Measurements from ENCODE around the gene AMZ2. TPM values are rescaled to one million over a fixed set of nuclear protein-coding genes. Genes with fewer than 3 reads are reported as not detected.
A peak's percentile ranks its signal among the peaks of the same experiment; 100 is the strongest.
"Not testable (repeated sequence)": the region's sequence is repeated elsewhere in the genome, so short reads cannot be mapped to it uniquely, and the experiment has no call there.

AMZ2 gene
- total RNA-seq, 4 donors from 2014 or later: 26.9 to 60.9 (median 35.1) TPM

DNA sequence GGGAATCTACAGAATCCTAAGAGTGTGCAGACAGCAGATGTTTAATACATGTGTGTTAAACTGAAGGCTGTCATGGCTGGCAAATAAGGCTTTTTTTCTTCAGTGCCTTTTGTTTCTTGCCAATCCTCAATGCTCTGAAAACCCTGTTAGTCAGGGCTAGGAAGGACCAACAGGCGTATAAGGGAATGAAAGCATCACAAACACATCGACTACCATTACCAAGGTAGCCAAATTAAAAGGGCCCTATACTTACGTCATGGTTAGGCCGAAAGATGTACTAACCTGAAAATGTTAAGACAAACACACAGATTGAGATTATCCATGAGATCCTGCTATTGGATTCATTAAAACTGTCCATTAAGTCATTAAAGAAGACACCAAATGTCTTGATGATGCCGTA, 30.0 kb downstream of the AMZ2 start:
- Histone ChIP-seq H3K9me3 (no peaks in the 10 kb centered on the region), H3K4me3 (no peak overlapping the region), H3K27me3 (no peaks in the 10 kb centered on the region), H3K36me3 (no peaks in the 10 kb centered on the region), H3K27ac (no peak overlapping the region), H3K4me1 (no peaks in the 10 kb centered on the region)
- no peak for TF ChIP-seq POLR2A (IDR thresholded peaks at IDR 0.05)
- TF ChIP-seq, protein P1, sequence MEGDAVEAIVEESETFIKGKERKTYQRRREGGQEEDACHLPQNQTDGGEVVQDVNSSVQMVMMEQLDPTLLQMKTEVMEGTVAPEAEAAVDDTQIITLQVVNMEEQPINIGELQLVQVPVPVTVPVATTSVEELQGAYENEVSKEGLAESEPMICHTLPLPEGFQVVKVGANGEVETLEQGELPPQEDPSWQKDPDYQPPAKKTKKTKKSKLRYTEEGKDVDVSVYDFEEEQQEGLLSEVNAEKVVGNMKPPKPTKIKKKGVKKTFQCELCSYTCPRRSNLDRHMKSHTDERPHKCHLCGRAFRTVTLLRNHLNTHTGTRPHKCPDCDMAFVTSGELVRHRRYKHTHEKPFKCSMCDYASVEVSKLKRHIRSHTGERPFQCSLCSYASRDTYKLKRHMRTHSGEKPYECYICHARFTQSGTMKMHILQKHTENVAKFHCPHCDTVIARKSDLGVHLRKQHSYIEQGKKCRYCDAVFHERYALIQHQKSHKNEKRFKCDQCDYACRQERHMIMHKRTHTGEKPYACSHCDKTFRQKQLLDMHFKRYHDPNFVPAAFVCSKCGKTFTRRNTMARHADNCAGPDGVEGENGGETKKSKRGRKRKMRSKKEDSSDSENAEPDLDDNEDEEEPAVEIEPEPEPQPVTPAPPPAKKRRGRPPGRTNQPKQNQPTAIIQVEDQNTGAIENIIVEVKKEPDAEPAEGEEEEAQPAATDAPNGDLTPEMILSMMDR (IDR thresholded peaks at IDR 0.05): no peak
- intact Hi-C loops (cut with DNase I; ENCODE audit: low total_unique reads): loop anchor here (10.0 kb wide), 1 partner anchor 147 kb away; no protein-coding TSS in a partner anchor
- DNase-seq: no peak

- H3K27me3 ChIP-seq; H3K4me3 ChIP-seq; H3K4me1 ChIP-seq; DNase-seq; H3K27ac ChIP-seq; H3K9me3 ChIP-seq; intact Hi-C loops (cut with DNase I; ENCODE audit: low total_unique reads); H3K36me3 ChIP-seq: not testable (repeated sequence)
Measured at GRCh38 chr17:68281965-68282364, 34.1 kb downstream of the AMZ2 start.

GRCh38 chr17:68288375-68288774, 40.5 kb downstream of the AMZ2 start:
- TF ChIP-seq POLR2A (IDR thresholded peaks at IDR 0.05): no peak
- TF ChIP-seq, protein P1 (IDR thresholded peaks at IDR 0.05): no peak
- Histone ChIP-seq H3K4me1 (peaks cover 0 to 16% of the 10 kb centered on the region in 2 donors), H3K4me3 (no peak overlapping the region), H3K27me3 (no peaks in the 10 kb centered on the region), H3K36me3 (no peaks in the 10 kb centered on the region), H3K27ac (no peak overlapping the region), H3K9me3 (no peaks in the 10 kb centered on the region)
- intact Hi-C loops (cut with DNase I; ENCODE audit: low total_unique reads): no loop called here
- no peak for DNase-seq

DNA sequence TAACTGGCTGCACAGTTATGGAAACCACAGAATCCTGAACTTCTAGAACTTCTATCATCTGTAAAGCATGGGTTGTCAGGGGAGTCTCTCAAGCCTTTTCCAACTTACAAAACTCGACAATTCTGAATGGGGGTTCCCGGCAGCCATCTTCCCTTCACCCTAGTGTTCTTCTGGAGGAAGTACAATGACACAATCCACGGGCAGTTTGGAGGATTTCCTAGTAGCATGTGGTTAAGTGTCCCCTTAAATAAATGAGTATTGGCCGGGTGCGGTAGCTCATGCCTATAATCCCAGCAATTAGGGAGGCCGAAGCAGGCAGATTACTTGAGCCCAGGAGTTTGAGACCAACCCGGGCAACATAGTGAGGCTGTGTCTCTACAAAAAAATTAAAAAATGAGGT, 41.0 kb downstream of the AMZ2 start:
- Histone ChIP-seq H3K27ac (no peak overlapping the region), H3K4me1 (peaks cover 0 to 16% of the 10 kb centered on the region in 2 donors), H3K4me3 (no peak overlapping the region), H3K27me3 (no peaks in the 10 kb centered on the region), H3K9me3 (no peaks in the 10 kb centered on the region), H3K36me3 (no peaks in the 10 kb centered on the region)
- intact Hi-C loops (cut with DNase I; ENCODE audit: low total_unique reads): no loop called here
- TF ChIP-seq, protein P1 (IDR thresholded peaks at IDR 0.05): no peak
- no peak for TF ChIP-seq POLR2A (IDR thresholded peaks at IDR 0.05)
- DNase-seq: no peak

DNA sequence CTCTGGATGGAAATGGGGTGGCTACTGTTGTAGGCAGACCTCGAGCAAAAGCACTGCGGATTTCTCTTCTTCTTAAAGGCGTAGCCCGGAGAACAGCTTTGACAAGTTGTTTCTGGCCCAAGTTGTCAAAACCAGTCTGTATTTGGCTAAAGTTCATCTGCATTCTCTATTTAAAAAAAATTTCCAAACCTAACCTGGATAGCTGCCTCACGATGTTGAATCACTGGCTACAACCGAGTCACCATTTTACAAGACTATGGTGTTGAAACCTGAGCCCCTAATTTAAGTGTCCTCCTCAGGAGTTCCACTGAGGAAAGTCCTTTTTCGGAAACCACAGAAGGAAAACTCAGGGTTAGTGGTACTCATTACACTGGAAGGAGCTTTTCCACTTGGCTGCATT, 41.6 kb downstream of the AMZ2 start:
- Histone ChIP-seq H3K27me3 (no peaks in the 10 kb centered on the region), H3K4me3 (no peak overlapping the region), H3K9me3 (no peaks in the 10 kb centered on the region), H3K36me3 (no peaks in the 10 kb centered on the region), H3K4me1 (peaks cover 0 to 16% of the 10 kb centered on the region in 2 donors), H3K27ac (no peak overlapping the region)
- TF ChIP-seq, protein P1 (IDR thresholded peaks at IDR 0.05): no peak
- no peak for TF ChIP-seq POLR2A (IDR thresholded peaks at IDR 0.05)
- DNase-seq: no peak
- intact Hi-C loops (cut with DNase I; ENCODE audit: low total_unique reads): no loop called here

DNA sequence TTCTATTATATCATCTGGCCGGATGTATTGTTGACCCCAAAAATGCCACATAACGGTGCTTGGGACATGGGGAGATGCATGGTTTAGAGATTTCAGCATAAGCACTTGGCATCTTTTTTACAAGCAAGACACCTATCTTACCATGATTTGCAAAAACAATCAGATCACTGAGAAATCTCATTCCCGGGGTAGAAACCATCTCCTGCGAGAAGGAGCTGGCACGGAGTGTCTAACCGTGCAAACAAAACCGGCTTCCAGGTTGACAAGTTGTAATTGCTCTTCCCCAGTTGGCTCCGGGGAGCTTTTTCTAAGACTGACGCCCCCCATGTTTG, 42.1 kb downstream of the AMZ2 start:
- intact Hi-C loops (cut with DNase I; ENCODE audit: low total_unique reads): no loop called here

More for the DNA sequence above, 42.1 kb downstream of the AMZ2 start:
- DNase-seq: no peak
- Histone ChIP-seq H3K27me3 (no peaks in the 10 kb centered on the region), H3K36me3 (no peaks in the 10 kb centered on the region), H3K4me3 (peak overlapping the region in 1 of 2 donors; percentile 65), H3K4me1 (peaks cover 0 to 16% of the 10 kb centered on the region in 2 donors), H3K9me3 (no peaks in the 10 kb centered on the region), H3K27ac (no peak overlapping the region)
- TF ChIP-seq POLR2A (IDR thresholded peaks at IDR 0.05): no peak
- TF ChIP-seq, protein P1 (IDR thresholded peaks at IDR 0.05): no peak

All from uterus (tissue), 4 donors.